Posterior cingulate gyrus (tissue), 11 donors: ENCODE measurements around the gene ZNF536.
"Not testable (repeated sequence)": the region's sequence is repeated elsewhere in the genome, so short reads cannot be mapped to it uniquely, and the experiment has no call there.

Source experiments
- DNase-seq, 10 donors: peaks; one replicate each; pipeline versions ENCODE4 v3.0.0 to v3.0.0-alpha.2; 2020 to 2021; ENCODE audit warnings: mixed read lengths in 3 of 10
- intact Hi-C: fragments of 100-400 bp; cut with DNase I; formaldehyde crosslinking; loops from one replicate; pipeline ENCODE4 v1.15.1; 2023

ZNF536 gene

GRCh38 chr19:30434797-30435594 lies 62.8 kb downstream of the ZNF536 start:
- intact Hi-C loops: no loop called here
- no peak for DNase-seq

GRCh38 chr19:30437869-30438268 lies 65.7 kb downstream of the ZNF536 start:
- intact Hi-C loops: no loop called here

GRCh38 chr19:30439310-30439709 lies 67.1 kb downstream of the ZNF536 start:
- DNase-seq: no peak
- intact Hi-C loops: no loop called here

More at GRCh38 chr19:30437869-30438268, 65.7 kb downstream of the ZNF536 start:
- DNase-seq: no peak

- DNase-seq: no peak
- intact Hi-C loops: loop anchor here (10.0 kb wide), 1 partner anchor 56 kb away; no protein-coding TSS in a partner anchor
These were observed 68.8 kb downstream of the ZNF536 start for GRCh38 chr19:30441011-30441410.

- intact Hi-C loops: loop anchor here (10.0 kb wide), 1 partner anchor 58 kb away; no protein-coding TSS in a partner anchor
- DNase-seq: no peak
These were observed 70.5 kb downstream of the ZNF536 start for GRCh38 chr19:30442674-30443073.

- intact Hi-C loops: loop anchor here (10.0 kb wide), 1 partner anchor 59 kb away; no protein-coding TSS in a partner anchor
- DNase-seq: no peak
These were observed 71.5 kb downstream of the ZNF536 start for GRCh38 chr19:30443531-30444252.

- intact Hi-C loops: loop anchor here (10.0 kb wide), 1 partner anchor 59 kb away; no protein-coding TSS in a partner anchor
- no peak for DNase-seq
These were observed 72.1 kb downstream of the ZNF536 start for GRCh38 chr19:30444253-30444671.

GRCh38 chr19:30444686-30445232 lies 72.6 kb downstream of the ZNF536 start:
- no peak for DNase-seq
- intact Hi-C loops: loop anchor here (10.0 kb wide), 1 partner anchor 60 kb away; no protein-coding TSS in a partner anchor

GRCh38 chr19:30445385-30445784 lies 73.2 kb downstream of the ZNF536 start:
- DNase-seq: peak in 1 of 10 donors; percentile 79
- intact Hi-C loops: loop anchor here (10.0 kb wide), 1 partner anchor 61 kb away; no protein-coding TSS in a partner anchor

- DNase-seq: not testable (repeated sequence)
- intact Hi-C loops: loop anchor here (10.0 kb wide), 1 partner anchor 61 kb away; no protein-coding TSS in a partner anchor
These were observed 73.9 kb downstream of the ZNF536 start for GRCh38 chr19:30446120-30446519.

GRCh38 chr19:30446850-30447552 lies 74.8 kb downstream of the ZNF536 start:
- intact Hi-C loops: loop anchor here (10.0 kb wide), 1 partner anchor 62 kb away; no protein-coding TSS in a partner anchor
- DNase-seq: no peak

GRCh38 chr19:30447553-30447870 lies 75.3 kb downstream of the ZNF536 start:
- intact Hi-C loops: loop anchor here (10.0 kb wide), 1 partner anchor 63 kb away; no protein-coding TSS in a partner anchor
- DNase-seq: no peak

GRCh38 chr19:30448386-30449077 lies 76.3 kb downstream of the ZNF536 start:
- intact Hi-C loops: loop anchor here (10.0 kb wide), 1 partner anchor 64 kb away; no protein-coding TSS in a partner anchor
- DNase-seq: no peak

GRCh38 chr19:30449078-30449590 lies 77.0 kb downstream of the ZNF536 start:
- no peak for DNase-seq

GRCh38 chr19:30449673-30450072 lies 77.5 kb downstream of the ZNF536 start:
- DNase-seq: no peak
- intact Hi-C loops: loop anchor here (10.0 kb wide), 1 partner anchor 65 kb away; no protein-coding TSS in a partner anchor

More at GRCh38 chr19:30449078-30449590, 77.0 kb downstream of the ZNF536 start:
- intact Hi-C loops: loop anchor here (10.0 kb wide), 1 partner anchor 64 kb away; no protein-coding TSS in a partner anchor

GRCh38 chr19:30450100-30450499 lies 77.9 kb downstream of the ZNF536 start:
- DNase-seq: peak in 8 of 10 donors; percentile 41 to 93 (median 56)
- intact Hi-C loops: no loop called here

- intact Hi-C loops: no loop called here
- peak in 7 of 10 donors; percentile 18 to 91 (median 57) for DNase-seq
These were observed 78.7 kb downstream of the ZNF536 start for GRCh38 chr19:30450835-30451321.

- intact Hi-C loops: no loop called here
- DNase-seq: no peak
These were observed 80.7 kb downstream of the ZNF536 start for GRCh38 chr19:30452931-30453330.

- intact Hi-C loops: no loop called here
- no peak for DNase-seq
These were observed 81.6 kb downstream of the ZNF536 start for GRCh38 chr19:30453743-30454142.
